Retinal pigment epithelial cell (primary cell): Measurements from ENCODE around the gene MIPOL1.
"Not testable (repeated sequence)": the region's sequence is repeated elsewhere in the genome, so short reads cannot be mapped to it uniquely, and the experiment has no call there.

Source experiments
- DNase-seq: peaks from one replicate; pipeline ENCODE4 v3.0.0-alpha.2; 2010; ENCODE audit warnings: low read depth
- H3K4me3 ChIP-seq: 2 replicates; pipeline ENCODE4 v1.5.1; 2011; ENCODE audit warnings: mild to moderate bottlenecking, low read length, control low read depth, moderate library complexity
- TF ChIP-seq, protein P1 (sequence below): conservative IDR thresholded peaks from 2 replicates; pipeline ENCODE4 v1.5.1; 2011; ENCODE audit warnings: low read depth, low read length, control low read depth, inconsistent platforms

Gene MIPOL1

DNA sequence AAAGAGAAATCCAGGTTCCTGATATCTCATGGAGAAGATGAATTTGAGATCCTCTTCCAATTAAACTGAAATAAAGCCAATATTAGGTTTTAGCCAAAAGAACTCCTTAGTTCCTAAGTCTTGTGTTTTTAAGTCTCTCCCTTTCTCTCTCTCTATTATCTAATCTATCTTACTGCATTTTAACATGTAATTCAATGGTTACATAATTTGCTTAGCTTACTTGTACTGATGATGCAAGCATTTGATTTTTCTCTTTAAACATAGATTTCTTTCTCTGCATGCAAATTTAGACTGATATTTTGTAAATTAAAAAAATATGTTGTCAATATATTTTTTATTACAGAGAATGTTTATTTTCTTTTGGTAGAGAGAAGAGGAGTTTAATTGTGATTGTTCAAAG is 78.2 kb downstream of the MIPOL1 start:
- TF ChIP-seq, protein P1, sequence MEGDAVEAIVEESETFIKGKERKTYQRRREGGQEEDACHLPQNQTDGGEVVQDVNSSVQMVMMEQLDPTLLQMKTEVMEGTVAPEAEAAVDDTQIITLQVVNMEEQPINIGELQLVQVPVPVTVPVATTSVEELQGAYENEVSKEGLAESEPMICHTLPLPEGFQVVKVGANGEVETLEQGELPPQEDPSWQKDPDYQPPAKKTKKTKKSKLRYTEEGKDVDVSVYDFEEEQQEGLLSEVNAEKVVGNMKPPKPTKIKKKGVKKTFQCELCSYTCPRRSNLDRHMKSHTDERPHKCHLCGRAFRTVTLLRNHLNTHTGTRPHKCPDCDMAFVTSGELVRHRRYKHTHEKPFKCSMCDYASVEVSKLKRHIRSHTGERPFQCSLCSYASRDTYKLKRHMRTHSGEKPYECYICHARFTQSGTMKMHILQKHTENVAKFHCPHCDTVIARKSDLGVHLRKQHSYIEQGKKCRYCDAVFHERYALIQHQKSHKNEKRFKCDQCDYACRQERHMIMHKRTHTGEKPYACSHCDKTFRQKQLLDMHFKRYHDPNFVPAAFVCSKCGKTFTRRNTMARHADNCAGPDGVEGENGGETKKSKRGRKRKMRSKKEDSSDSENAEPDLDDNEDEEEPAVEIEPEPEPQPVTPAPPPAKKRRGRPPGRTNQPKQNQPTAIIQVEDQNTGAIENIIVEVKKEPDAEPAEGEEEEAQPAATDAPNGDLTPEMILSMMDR, result no peak
- no peak for DNase-seq
- no peak overlapping the region for H3K4me3 ChIP-seq

DNA sequence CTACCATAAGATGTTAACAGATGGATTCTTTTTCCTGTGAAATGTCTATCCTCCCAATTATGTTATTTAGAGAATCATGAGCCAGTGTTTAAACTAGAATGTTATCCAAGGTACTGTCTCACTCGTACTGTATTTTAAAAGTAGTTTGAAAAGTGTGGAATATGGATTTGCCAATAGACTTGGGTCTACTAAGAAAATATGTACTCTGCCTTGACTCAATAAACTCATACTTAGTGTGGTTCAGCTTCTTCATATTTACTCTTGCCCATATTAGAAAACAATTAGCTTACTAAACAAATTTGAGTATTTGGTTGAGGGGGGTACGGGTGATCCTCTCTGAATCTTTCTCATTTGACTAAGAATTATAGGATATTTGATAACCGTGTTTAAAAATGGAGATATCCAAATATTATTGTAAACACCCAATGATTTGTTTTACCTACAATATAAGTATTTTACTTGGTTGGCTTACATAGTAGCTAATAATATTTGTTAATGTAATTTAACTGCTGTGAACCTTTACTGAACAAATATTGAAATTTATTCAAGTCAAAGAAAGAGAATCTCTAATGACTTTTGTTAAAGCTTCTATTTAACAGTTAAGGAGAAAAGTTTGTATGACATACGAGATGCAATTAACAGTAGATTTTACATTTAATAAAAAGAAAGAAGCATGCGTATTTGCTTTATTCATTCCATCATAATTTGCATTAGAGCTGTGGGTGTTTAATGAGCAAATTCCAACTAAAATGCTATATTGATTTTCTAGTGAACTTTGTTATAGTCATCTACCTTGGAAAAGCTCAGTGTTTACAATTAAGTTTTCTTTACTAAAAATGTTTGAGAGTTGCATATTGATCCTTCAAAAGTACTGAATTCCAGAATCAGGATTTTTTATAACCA is 81.2 kb downstream of the MIPOL1 start:
- TF ChIP-seq, protein P1, result no peak
- no peak overlapping the region for H3K4me3 ChIP-seq
- no peak for DNase-seq

DNA sequence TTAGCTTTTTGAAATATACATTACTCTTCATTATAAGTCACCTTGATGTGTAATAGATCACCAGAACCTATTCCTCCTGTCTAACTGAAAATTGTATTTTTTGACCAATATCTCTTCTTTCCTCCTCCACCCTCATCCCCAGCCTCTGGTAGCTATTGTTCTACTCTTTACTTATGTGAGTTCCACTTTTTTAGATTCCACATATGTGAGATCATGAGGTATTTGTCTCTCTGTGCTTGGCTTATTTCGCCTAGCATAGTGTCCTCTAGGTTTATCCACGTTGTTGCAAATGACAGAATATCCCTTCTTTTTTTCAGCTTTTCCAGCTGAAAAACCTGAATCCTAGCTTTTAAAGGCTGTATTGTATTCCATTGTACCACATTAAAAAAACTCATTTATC is 82.1 kb downstream of the MIPOL1 start:
- DNase-seq, result no peak
- TF ChIP-seq, protein P1, result no peak
- H3K4me3 ChIP-seq, result no peak overlapping the region

- no peak overlapping the region for H3K4me3 ChIP-seq
- DNase-seq, result no peak
- TF ChIP-seq, protein P1, result no peak
These were observed 87.0 kb downstream of the MIPOL1 start for GRCh38 chr14:37284760-37285159.

GRCh38 chr14:37285220-37285619 is 87.5 kb downstream of the MIPOL1 start:
- no peak overlapping the region for H3K4me3 ChIP-seq
- DNase-seq, result no peak
- TF ChIP-seq, protein P1, result no peak

GRCh38 chr14:37289688-37290087 is 92.0 kb downstream of the MIPOL1 start:
- H3K4me3 ChIP-seq, result no peak overlapping the region
- no peak for DNase-seq
- TF ChIP-seq, protein P1, result no peak

DNA sequence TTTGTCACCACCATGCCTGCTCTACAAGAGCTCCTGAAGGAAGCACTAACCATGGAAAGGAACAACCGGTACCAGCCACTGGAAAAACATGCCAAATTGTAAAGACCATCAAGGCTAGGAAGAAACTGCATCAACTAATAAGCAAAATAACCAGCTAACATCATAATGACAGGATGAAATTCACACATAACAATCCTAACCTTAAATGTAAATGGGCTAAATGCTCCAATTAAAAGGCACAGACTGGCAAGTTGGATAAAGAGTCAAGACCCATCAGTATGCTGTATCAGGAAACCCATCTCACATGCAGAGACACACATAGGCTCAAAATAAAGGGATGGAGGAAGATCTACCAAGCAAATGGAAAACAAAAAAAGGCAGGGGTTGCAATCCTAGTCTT is 97.5 kb downstream of the MIPOL1 start:
- not testable (repeated sequence) for DNase-seq, H3K4me3 ChIP-seq
